NCI-H345 treated with DMSO at 0.1 percent for 48 hours (cell line): ENCODE measurements around the gene CCDC127.
"Not testable (repeated sequence)": the region's sequence is repeated elsewhere in the genome, so short reads cannot be mapped to it uniquely, and the experiment has no call there.

Source experiments
- DNase-seq: peaks from one replicate; lab custom pipeline; 2025; ENCODE audit not compliant: unreplicated experiment; lab: John Stamatoyannopoulos, UW

Gene CCDC127

GRCh38 chr5:204462-204861, 13.5 kb downstream of the CCDC127 start:
- DNase-seq: no peak

GRCh38 chr5:204001-204400, 14.0 kb downstream of the CCDC127 start:
- no peak for DNase-seq

GRCh38 chr5:203246-203930, 14.6 kb downstream of the CCDC127 start:
- no peak for DNase-seq

- no peak for DNase-seq
These were observed 16.3 kb downstream of the CCDC127 start for GRCh38 chr5:201672-202071.

- no peak for DNase-seq
These were observed 17.0 kb downstream of the CCDC127 start for GRCh38 chr5:200985-201384.

- no peak for DNase-seq
These were observed 17.9 kb downstream of the CCDC127 start for GRCh38 chr5:199950-200645.

- DNase-seq: no peak
These were observed 18.6 kb downstream of the CCDC127 start for GRCh38 chr5:199197-199949.

- no peak for DNase-seq
These were observed 19.3 kb downstream of the CCDC127 start for GRCh38 chr5:198516-199196.

GRCh38 chr5:197892-198489, 20.0 kb downstream of the CCDC127 start:
- no peak for DNase-seq

GRCh38 chr5:197031-197430, 20.9 kb downstream of the CCDC127 start:
- not testable (repeated sequence) for DNase-seq

GRCh38 chr5:196350-196749, 21.6 kb downstream of the CCDC127 start:
- no peak for DNase-seq

- no peak for DNase-seq
These were observed 22.4 kb downstream of the CCDC127 start for GRCh38 chr5:195401-196160.

- DNase-seq: no peak
These were observed 23.2 kb downstream of the CCDC127 start for GRCh38 chr5:194603-195209.

- DNase-seq: no peak
These were observed 23.9 kb downstream of the CCDC127 start for GRCh38 chr5:194102-194501.

- no peak for DNase-seq
These were observed 24.8 kb downstream of the CCDC127 start for GRCh38 chr5:192970-193831.

- no peak for DNase-seq
These were observed 25.3 kb downstream of the CCDC127 start for GRCh38 chr5:192691-192969.

- no peak for DNase-seq
These were observed 25.8 kb downstream of the CCDC127 start for GRCh38 chr5:191949-192690.
